Osteoblast (primary cell): ENCODE data around the gene HDAC9. TPM values are rescaled to one million over a fixed set of nuclear protein-coding genes. Genes with fewer than 3 reads are reported as not detected.
A peak's percentile ranks its signal among the peaks of the same experiment; 100 is the strongest.

ENCODE experiments used
- DNase-seq: peaks from one replicate; pipeline ENCODE4 v3.0.0; 2011; ENCODE audit warnings: low spot score, mixed read lengths; ENCODE audit not compliant: insufficient read length; ENCODE audit errors: missing footprints
- H2AFZ ChIP-seq: 2 replicates; pipeline ENCODE4 v1.6.0; 2011; ENCODE audit warnings: mild to moderate bottlenecking, low read length
- H3K27ac ChIP-seq: 2 replicates; pipeline ENCODE4 v1.5.1; 2011; ENCODE audit warnings: mild to moderate bottlenecking, low read depth, low read length, moderate library complexity
- H3K27me3 ChIP-seq: 2 replicates; pipeline ENCODE4 v1.6.0; 2012; ENCODE audit warnings: mild to moderate bottlenecking, control low read depth, inconsistent platforms, low read length, moderate library complexity; ENCODE audit not compliant: insufficient read depth
- H3K36me3 ChIP-seq: 2 replicates; pipeline ENCODE4 v1.5.1; 2011; ENCODE audit warnings: mild to moderate bottlenecking, low read length, control low read depth, moderate library complexity; ENCODE audit not compliant: insufficient read depth
- H3K4me1 ChIP-seq: 2 replicates; pipeline ENCODE4 v1.5.1; 2011; ENCODE audit warnings: mild to moderate bottlenecking, low read length, control low read depth, moderate library complexity; ENCODE audit not compliant: insufficient read depth
- H3K4me2 ChIP-seq: 2 replicates; pipeline ENCODE4 v1.6.0; 2011; ENCODE audit warnings: mild to moderate bottlenecking, low read length; ENCODE audit not compliant: insufficient read depth
- H3K4me3 ChIP-seq: fragments of 200-600 bp; sonication (generic); 3 replicates; pipeline ENCODE4 v1.5.1; 2012; ENCODE audit warnings: mild to moderate bottlenecking, low read length, inconsistent platforms; ENCODE audit not compliant: insufficient read depth
- H3K79me2 ChIP-seq: 2 replicates; pipeline ENCODE4 v1.6.0; 2012; ENCODE audit warnings: mild to moderate bottlenecking, low read length, control low read depth, inconsistent platforms; ENCODE audit not compliant: insufficient read depth
- H3K9me3 ChIP-seq: 2 replicates; pipeline ENCODE4 v1.5.1; 2011; ENCODE audit warnings: low read depth, low read length, control low read depth
- H4K20me1 ChIP-seq: 2 replicates; pipeline ENCODE4 v1.6.0; 2012; ENCODE audit warnings: mild to moderate bottlenecking, low read length, control low read depth; ENCODE audit not compliant: insufficient read depth
- CTCF ChIP-seq: IDR thresholded peaks from 2 replicates; pipeline ENCODE4 v1.5.1; 2011; ENCODE audit warnings: mild to moderate bottlenecking, low read depth, low read length, moderate library complexity; ENCODE audit errors: extremely low read depth
- total RNA-seq: library from RNA; depleted of rRNA; stranded (reverse); fragments of >200 nt; gene quantifications from 2 replicates; pipeline ENCODE4 v1.2.3, GENCODE V29; 2012

Gene HDAC9
- total RNA-seq, 1 donor: 21.7 TPM

- H3K27me3 ChIP-seq: no peaks in the 10 kb centered on the region
- no peak for TF ChIP-seq CTCF
- no peak overlapping the region for H3K4me3 ChIP-seq
- no peaks in the 10 kb centered on the region for H3K79me2 ChIP-seq
- H3K4me2 ChIP-seq: no peak overlapping the region
- H3K27ac ChIP-seq: no peak overlapping the region
- DNase-seq: no peak
- H3K9me3 ChIP-seq: no peaks in the 10 kb centered on the region
- H3K36me3 ChIP-seq: no peaks in the 10 kb centered on the region
- peaks cover 10% of the 10 kb centered on the region for H3K4me1 ChIP-seq
- no peak overlapping the region for H2AFZ ChIP-seq
- no peaks in the 10 kb centered on the region for H4K20me1 ChIP-seq
Observed at GRCh38 chr7:18845700-18846099, 350.2 kb downstream of the HDAC9 start.

- Histone ChIP-seq H4K20me1 (no peaks in the 10 kb centered on the region), H3K4me3 (no peak overlapping the region), H2AFZ (no peak overlapping the region), H3K36me3 (no peaks in the 10 kb centered on the region), H3K27ac (no peak overlapping the region), H3K27me3 (no peaks in the 10 kb centered on the region), H3K4me2 (no peak overlapping the region), H3K9me3 (no peaks in the 10 kb centered on the region), H3K79me2 (no peaks in the 10 kb centered on the region), H3K4me1 (peaks cover 10% of the 10 kb centered on the region)
- no peak for DNase-seq
- TF ChIP-seq CTCF: no peak
Observed at GRCh38 chr7:18846765-18847215, 351.2 kb downstream of the HDAC9 start.

GRCh38 chr7:18849130-18849529, 353.6 kb downstream of the HDAC9 start:
- no peak overlapping the region for H3K4me2 ChIP-seq

GRCh38 chr7:18855796-18856195, 360.2 kb downstream of the HDAC9 start:
- Histone ChIP-seq H3K9me3 (no peaks in the 10 kb centered on the region), H3K4me2 (peak overlapping the region; percentile 1)
- DNase-seq: no peak

More at GRCh38 chr7:18849130-18849529, 353.6 kb downstream of the HDAC9 start:
- H3K36me3 ChIP-seq: no peaks in the 10 kb centered on the region
- DNase-seq: no peak
- no peaks in the 10 kb centered on the region for H3K27me3 ChIP-seq
- H3K4me1 ChIP-seq: peaks cover 10% of the 10 kb centered on the region
- no peaks in the 10 kb centered on the region for H3K9me3 ChIP-seq
- H2AFZ ChIP-seq: no peak overlapping the region
- no peaks in the 10 kb centered on the region for H3K79me2 ChIP-seq
- no peak overlapping the region for H3K4me3 ChIP-seq
- H3K27ac ChIP-seq: no peak overlapping the region
- TF ChIP-seq CTCF: no peak
- H4K20me1 ChIP-seq: no peaks in the 10 kb centered on the region

More at GRCh38 chr7:18855796-18856195, 360.2 kb downstream of the HDAC9 start:
- Histone ChIP-seq H3K4me1 (peaks cover 9% of the 10 kb centered on the region), H3K36me3 (no peaks in the 10 kb centered on the region), H3K27me3 (no peaks in the 10 kb centered on the region), H3K4me3 (no peak overlapping the region), H2AFZ (peak overlapping the region; percentile 20), H4K20me1 (no peaks in the 10 kb centered on the region), H3K27ac (no peak overlapping the region), H3K79me2 (no peaks in the 10 kb centered on the region)
- no peak for TF ChIP-seq CTCF
